IMR-90 (cell line): ENCODE results near the gene TGFBR2. TPM values are rescaled to one million over a fixed set of nuclear protein-coding genes. Genes with fewer than 3 reads are reported as not detected.
A peak's percentile ranks its signal among the peaks of the same experiment; 100 is the strongest.

Experiments
- ATAC-seq: fragments of 200-7000 bp; cut with Tn5 transposase; 2 replicates; pipeline ENCODE4 v1.9.1; 2020; ENCODE audit warnings: low read depth, mild to moderate bottlenecking, moderate library complexity
- BruUV-seq: library from RNA; stranded (reverse); fragments of 400-500 nt; replicated peaks from 2 replicates; lab custom pipeline; 2021; lab: Mats Ljungman, UMichigan
- CTCF ChIA-PET: fragments of 300-600 bp; formaldehyde crosslinking; extraction: SDS; loops from one replicate; lab custom pipeline; 2021; ENCODE audit warnings: antibody characterized with exemption; lab: Yijun Ruan, JAX
- POLR2A ChIA-PET: fragments of 300-600 bp; sonication (Branson Sonifier 250); formaldehyde crosslinking; loops from one replicate; lab custom pipeline; 2022; ENCODE audit warnings: antibody characterized with exemption; ENCODE audit not compliant: unreplicated experiment; lab: Charles Lee
- DNase-seq: peaks from one replicate; pipeline ENCODE4 v3.0.0; 2013
- H2AFZ ChIP-seq: replicated peaks from 2 replicates; pipeline ENCODE3; 2013; ENCODE audit warnings: low read length, mild to moderate bottlenecking; ENCODE audit not compliant: poor library complexity
- H2AK5ac ChIP-seq: 2 replicates; pipeline ENCODE4 v1.6.1; 2013; ENCODE audit warnings: low read depth, low read length, inconsistent platforms
- H2AK9ac ChIP-seq: replicated peaks from 2 replicates; pipeline ENCODE3; 2013; ENCODE audit warnings: mild to moderate bottlenecking, low read depth, low read length, moderate library complexity; ENCODE audit not compliant: poor library complexity
- H2BK120ac ChIP-seq: 2 replicates; pipeline ENCODE4 v1.6.1; 2013; ENCODE audit warnings: low read depth, low read length, inconsistent platforms
- H2BK15ac ChIP-seq: 3 replicates; pipeline ENCODE4 v1.6.1; 2013; ENCODE audit warnings: low read depth, low read length, inconsistent platforms
- H2BK20ac ChIP-seq: 2 replicates; pipeline ENCODE4 v1.6.1; 2013; ENCODE audit warnings: low read depth, mild to moderate bottlenecking, inconsistent platforms, low read length, moderate library complexity
- H2BK5ac ChIP-seq: 2 replicates; pipeline ENCODE4 v1.6.1; 2013; ENCODE audit warnings: mild to moderate bottlenecking, low read depth, low read length, inconsistent platforms; ENCODE audit not compliant: poor library complexity, severe bottlenecking
- H3K14ac ChIP-seq: replicated peaks from 2 replicates; pipeline ENCODE4 v1.6.1; 2013; ENCODE audit warnings: low read depth, low read length, inconsistent platforms
- H3K18ac ChIP-seq: 2 replicates; pipeline ENCODE4 v1.6.1; 2013; ENCODE audit warnings: low read depth, low read length, control low read depth
- H3K23ac ChIP-seq: 2 replicates; pipeline ENCODE4 v1.6.1; 2013; ENCODE audit warnings: low read depth, low read length, inconsistent platforms
- H3K27ac ChIP-seq: 2 replicates; pipeline ENCODE4 v1.5.1; 2013; ENCODE audit warnings: mild to moderate bottlenecking, control low read depth, low read length; ENCODE audit not compliant: insufficient read depth
- H3K27me3 ChIP-seq: 2 replicates; pipeline ENCODE4 v1.6.1; 2013; ENCODE audit warnings: low read length; ENCODE audit not compliant: control insufficient read depth, insufficient read depth
- H3K36me3 ChIP-seq: 2 replicates; pipeline ENCODE4 v1.6.1; 2013; ENCODE audit warnings: low read length, mixed read lengths; ENCODE audit not compliant: control insufficient read depth, insufficient read depth
- H3K4ac ChIP-seq: 2 replicates; pipeline ENCODE4 v1.6.1; 2013; ENCODE audit warnings: low read depth, low read length, inconsistent platforms
- H3K4me1 ChIP-seq: 2 replicates; pipeline ENCODE4 v1.6.1; 2013; ENCODE audit warnings: low read length, mixed read lengths; ENCODE audit not compliant: control insufficient read depth, insufficient read depth
- H3K4me2 ChIP-seq: 2 replicates; pipeline ENCODE4 v1.6.1; 2013; ENCODE audit warnings: low read depth, mild to moderate bottlenecking, control low read depth, low read length, moderate library complexity
- H3K4me3 ChIP-seq: 2 replicates; pipeline ENCODE4 v1.5.1; 2013; ENCODE audit warnings: low read depth, mild to moderate bottlenecking, control low read depth, low read length, moderate library complexity; ENCODE audit not compliant: insufficient read depth
- H3K56ac ChIP-seq: 2 replicates; pipeline ENCODE4 v1.6.1; 2013; ENCODE audit warnings: low read length, inconsistent platforms; ENCODE audit not compliant: insufficient read depth; ENCODE audit errors: extremely low read depth
- H3K79me1 ChIP-seq, 2 experiments: 2 replicates each; pipeline ENCODE4 v1.6.1; 2013; ENCODE audit warnings: low read length in 2 of 2, inconsistent platforms in 1 of 2, low read depth in 1 of 2
- H3K9ac ChIP-seq: 2 replicates; pipeline ENCODE4 v1.6.1; 2013; ENCODE audit warnings: low read depth, low read length, control low read depth
- H3K9me1 ChIP-seq: 2 replicates; pipeline ENCODE4 v1.6.1; 2013; ENCODE audit warnings: low read length, inconsistent platforms; ENCODE audit not compliant: insufficient read depth
- H3K9me3 ChIP-seq: 2 replicates; pipeline ENCODE4 v1.6.1; 2013; ENCODE audit warnings: low read length; ENCODE audit not compliant: control insufficient read depth, insufficient read depth
- H4K20me1 ChIP-seq: 2 replicates; pipeline ENCODE4 v1.6.1; 2013; ENCODE audit warnings: low read length, inconsistent platforms; ENCODE audit not compliant: insufficient read depth
- H4K5ac ChIP-seq: 2 replicates; pipeline ENCODE4 v1.6.1; 2013; ENCODE audit warnings: mild to moderate bottlenecking, low read depth, low read length, control low read depth
- H4K8ac ChIP-seq, 2 experiments: 2 replicates each; pipeline ENCODE4 v1.6.1; 2013; ENCODE audit warnings: low read depth in 2 of 2, low read length in 2 of 2, control low read depth in 1 of 2, inconsistent platforms in 1 of 2
- H4K91ac ChIP-seq: 2 replicates; pipeline ENCODE4 v1.6.1; 2013; ENCODE audit warnings: low read depth, low read length, inconsistent platforms; ENCODE audit not compliant: insufficient read depth
- BHLHE40 ChIP-seq: fragments of 150-350 bp; IDR thresholded peaks from 2 replicates; pipeline ENCODE4 v1.6.1; 2016; ENCODE audit warnings: mild to moderate bottlenecking, low read depth, low read length
- CEBPB ChIP-seq: IDR thresholded peaks from 2 replicates; pipeline ENCODE4 v1.6.1; 2012; ENCODE audit warnings: low read depth, low read length, improper control_type of control experiment
- CTCF ChIP-seq: conservative IDR thresholded peaks from 2 replicates; pipeline ENCODE4 v1.5.1; 2012; ENCODE audit warnings: mild to moderate bottlenecking, low read depth, low read length, improper control_type of control experiment
- ELK1 ChIP-seq: fragments of 150-350 bp; IDR thresholded peaks from 2 replicates; pipeline ENCODE4 v1.6.1; 2016; ENCODE audit warnings: low read depth, mild to moderate bottlenecking, low read length, moderate library complexity, borderline replicate concordance
- FOS ChIP-seq: fragments of 150-350 bp; IDR thresholded peaks from 2 replicates; pipeline ENCODE4 v1.6.1; 2016; ENCODE audit warnings: low read depth, low read length
- MAFK ChIP-seq: IDR thresholded peaks from 2 replicates; pipeline ENCODE4 v1.6.1; 2012; ENCODE audit warnings: low read depth, low read length, improper control_type of control experiment
- MXI1 ChIP-seq: IDR thresholded peaks from 2 replicates; pipeline ENCODE4 v1.6.1; 2012; ENCODE audit warnings: low read depth, mild to moderate bottlenecking, low read length, moderate library complexity, borderline replicate concordance
- NFE2L2 ChIP-seq: fragments of 150-350 bp; IDR thresholded peaks from 2 replicates; pipeline ENCODE4 v1.6.1; 2016; ENCODE audit warnings: low read depth, mild to moderate bottlenecking, low read length
- POLR2A ChIP-seq: IDR thresholded peaks from 2 replicates; pipeline ENCODE4 v1.6.1; 2012; ENCODE audit warnings: mild to moderate bottlenecking, low read depth, low read length
- RCOR1 ChIP-seq: IDR thresholded peaks from 2 replicates; pipeline ENCODE4 v1.6.1; 2012; ENCODE audit warnings: mild to moderate bottlenecking, low read length, improper control_type of control experiment; ENCODE audit not compliant: insufficient replicate concordance
- RFX5 ChIP-seq: IDR thresholded peaks from 2 replicates; pipeline ENCODE4 v1.8.0; 2012; ENCODE audit warnings: low read depth, mild to moderate bottlenecking, low read length, moderate library complexity
- SMC3 ChIP-seq: fragments of 150-350 bp; IDR thresholded peaks from 2 replicates; pipeline ENCODE4 v1.6.1; 2016; ENCODE audit warnings: low read depth, mild to moderate bottlenecking, antibody characterized with exemption, low read length, moderate library complexity
- USF2 ChIP-seq: fragments of 150-350 bp; IDR thresholded peaks from 2 replicates; pipeline ENCODE4 v1.6.1; 2017; ENCODE audit warnings: mild to moderate bottlenecking, antibody characterized with exemption, low read length, low read depth
- WGBS, 2 experiments: methylation state at CpG; one replicate each; pipeline versions ENCODE4 v1.1.5 to v1.1.7; 2013; ENCODE audit warnings: missing lambda C conversion rate in 2 of 2; ENCODE audit not compliant: insufficient read length in 1 of 2; ENCODE audit errors: extremely low coverage in 2 of 2; 5-methylcytosine and 5-hydroxymethylcytosine counted together
- dilution Hi-C: fragments of 300-500 bp; cut with HindIII; formaldehyde crosslinking; loops from one replicate; pipeline ENCODE4 v1.14.3; 2018; ENCODE audit warnings: low sequenced_read_pairs; ENCODE audit not compliant: unreplicated experiment
- in situ Hi-C: fragments of 300-500 bp; cut with MboI; formaldehyde crosslinking; loops from 3 replicates; pipeline ENCODE4 v1.14.3; 2019; ENCODE audit warnings: low sequenced_read_pairs, inconsistent platforms, mixed read lengths
- intact Hi-C: fragments of 100-400 bp; cut with micrococcal nuclease; formaldehyde crosslinking; loops from 2 replicates; pipeline ENCODE4 v1.10.0; 2022
- polyA plus RNA-seq, 3 experiments: library from polyadenylated mRNA; depleted of rRNA; stranded (reverse); fragments of >200 nt; gene quantifications; 2 replicates each; pipeline ENCODE4 v1.2.3, GENCODE V29; 2012; ENCODE audit warnings: low replicate concordance in 1 of 3
- total RNA-seq: library from RNA; depleted of rRNA; stranded (reverse); fragments of >200 nt; gene quantifications from 2 replicates; pipeline ENCODE4 v1.2.3, GENCODE V29; 2012

The TGFBR2 gene
- total and polyA plus RNA-seq, 2 of the 4 experiments (the other 2 are of a cell fraction) = 63.7 to 87.5 TPM

- Histone ChIP-seq H3K9me3 (no peaks in the 10 kb centered on the region), H3K14ac (no peak overlapping the region), H2AK9ac (no peak overlapping the region), H3K36me3 (peaks cover 4% of the 10 kb centered on the region), H3K79me1 (peaks cover 23 to 69% of the 10 kb centered on the region in 2 experiments), H3K4me3 (no peak overlapping the region), H3K9ac (no peak overlapping the region), H4K8ac (no peak overlapping the region), H3K23ac (0 out of 2 replicates have a peak overlapping the region, but pooled peaks have one; percentile 31), H4K91ac (no peak overlapping the region), H2AFZ (no peak overlapping the region), H3K27ac (no peak overlapping the region), H3K9me1 (peaks cover 11% of the 10 kb centered on the region), H3K27me3 (no peaks in the 10 kb centered on the region), H3K18ac (no peak overlapping the region), H2BK15ac (no peak overlapping the region), H2BK5ac (no peak overlapping the region), H4K20me1 (peaks cover 21% of the 10 kb centered on the region; the same call in 1 of the 2 replicates), H3K4me1 (peaks cover 12% of the 10 kb centered on the region), H2BK20ac (no peak overlapping the region), H4K5ac (no peak overlapping the region), H3K4ac (no peak overlapping the region), H3K4me2 (no peak overlapping the region), H3K56ac (no peak overlapping the region), H2AK5ac (no peak overlapping the region), H2BK120ac (no peak overlapping the region)
- CTCF ChIA-PET = no interaction called here
- dilution Hi-C loops = no loop called here
- intact Hi-C loops = no loop called here
- ATAC-seq (no peak), DNase-seq (no peak)
- in situ Hi-C loops = no loop called here
- no TSS peak for BruUV-seq
- TF ChIP-seq MXI1 = no peak
- TF ChIP-seq NFE2L2 = no peak
- no peak for TF ChIP-seq USF2
- TF ChIP-seq RFX5 = no peak
- no peak for TF ChIP-seq ELK1
- TF ChIP-seq SMC3 = no peak
- TF ChIP-seq CTCF = no peak
- TF ChIP-seq RCOR1 = no peak
- TF ChIP-seq BHLHE40 = no peak
- TF ChIP-seq FOS = no peak
- TF ChIP-seq CEBPB = no peak
- no peak for TF ChIP-seq POLR2A
- no peak for TF ChIP-seq MAFK
- POLR2A ChIA-PET = no interaction called here
- no CpG with 5 or more reads among the region's 2 CpGs for WGBS, 2 experiments
Measured at GRCh38 chr3:30621576-30621975, 15.2 kb downstream of the TGFBR2 start.
